Lower leg skin (tissue), 4 donors: ENCODE results near the gene THRA. TPM values are rescaled to one million over a fixed set of nuclear protein-coding genes. Genes with fewer than 3 reads are reported as not detected.

ENCODE experiments used
- DNase-seq, 2 donors: peaks; one replicate each; pipeline ENCODE4 v3.0.0-alpha.2; 2019; ENCODE audit warnings: low spot score in 2 of 2
- H3K4me3 ChIP-seq: fragments of 200-600 bp; sonication (generic); 2 replicates; pipeline ENCODE4 v1.5.1; 2017; ENCODE audit warnings: mild to moderate bottlenecking, low read depth; ENCODE audit not compliant: poor library complexity, severe bottlenecking
- CTCF ChIP-seq, 3 donors: fragments of 450-650 bp; IDR thresholded peaks; one replicate each; pipeline ENCODE4 v1.5.1; 2016; ENCODE audit warnings: antibody characterized with exemption in 3 of 3, mild to moderate bottlenecking in 3 of 3, moderate library complexity in 2 of 3
- POLR2A ChIP-seq, 2 donors: fragments of 450-650 bp; IDR thresholded peaks; one replicate each; pipeline ENCODE4 v1.6.1; 2016 to 2017; ENCODE audit warnings: antibody characterized with exemption in 2 of 2, mild to moderate bottlenecking in 1 of 2, moderate library complexity in 1 of 2
- WGBS, 2 donors: methylation state at CpG; one replicate each; pipeline ENCODE4 v1.1.5; 2018; 5-methylcytosine and 5-hydroxymethylcytosine counted together
- intact Hi-C: fragments of 100-400 bp; cut with DNase I; formaldehyde crosslinking; loops from one replicate; pipeline ENCODE4 v1.15.0; 2023; ENCODE audit warnings: low total_unique reads
- total RNA-seq, 4 donors: library from RNA; depleted of rRNA; stranded (reverse); fragments of >200 nt; gene quantifications; one replicate each; pipeline ENCODE4 v1.1.0, GENCODE V29; 2016

The THRA gene
- total RNA-seq, 4 donors from 2014 or later, result 28.2 to 56.8 (median 42.6) TPM

GRCh38 chr17:40113110-40113906 is 50.5 kb downstream of the THRA start:
- intact Hi-C loops, result loop anchor here (10.0 kb wide), 2 partner anchors 51 to 231 kb away; no protein-coding TSS in a partner anchor
- peak overlapping the region; percentile 18 for H3K4me3 ChIP-seq
- WGBS, 2 donors, result 0 to 1% methylated on average over 17 of the region's 17 CpGs
- TF ChIP-seq POLR2A (IDR thresholded peaks at IDR 0.05) (no peak), CTCF (IDR thresholded peaks at IDR 0.05) (peak in 1 of 3 donors; percentile 77)
- peak; percentile 96 to 99 for DNase-seq

- intact Hi-C loops, result loop anchor here (10.0 kb wide), 2 partner anchors 51 to 231 kb away; no protein-coding TSS in a partner anchor
- 33 to 40% methylated on average over 5 of the region's 5 CpGs for WGBS, 2 donors
- DNase-seq, result no peak
- TF ChIP-seq CTCF (IDR thresholded peaks at IDR 0.05), result no peak
- TF ChIP-seq POLR2A (IDR thresholded peaks at IDR 0.05), result no peak
- H3K4me3 ChIP-seq, result no peak overlapping the region
These were observed 51.1 kb downstream of the THRA start for GRCh38 chr17:40113907-40114245.

- DNase-seq, result no peak
- intact Hi-C loops, result loop anchor here (10.0 kb wide), 2 partner anchors 50 to 230 kb away; no protein-coding TSS in a partner anchor
- no peak overlapping the region for H3K4me3 ChIP-seq
- 59 to 63% methylated on average over 2 of the region's 2 CpGs for WGBS, 2 donors
- TF ChIP-seq POLR2A (IDR thresholded peaks at IDR 0.05) (no peak), CTCF (IDR thresholded peaks at IDR 0.05) (no peak)
These were observed 52.3 kb downstream of the THRA start for GRCh38 chr17:40115101-40115436.

GRCh38 chr17:40121181-40122135 is 58.7 kb downstream of the THRA start, which contains the start of gene MSL1:
Gene MSL1, plus strand, starts transcription at chr17:40121971. Its CDS starts 642 bp downstream, at chr17:40122613.
- intact Hi-C loops, result no loop called here
- peak in 1 of 2 donors; percentile 44 for TF ChIP-seq POLR2A (IDR thresholded peaks at IDR 0.05)
- no peak for TF ChIP-seq CTCF (IDR thresholded peaks at IDR 0.05)
- H3K4me3 ChIP-seq, result peak within 1 kb of the TSS; percentile 89
- peak; percentile 87 to 98 for DNase-seq
- 1% methylated on average over 71 to 78 of the region's 82 CpGs for WGBS, 2 donors

DNA sequence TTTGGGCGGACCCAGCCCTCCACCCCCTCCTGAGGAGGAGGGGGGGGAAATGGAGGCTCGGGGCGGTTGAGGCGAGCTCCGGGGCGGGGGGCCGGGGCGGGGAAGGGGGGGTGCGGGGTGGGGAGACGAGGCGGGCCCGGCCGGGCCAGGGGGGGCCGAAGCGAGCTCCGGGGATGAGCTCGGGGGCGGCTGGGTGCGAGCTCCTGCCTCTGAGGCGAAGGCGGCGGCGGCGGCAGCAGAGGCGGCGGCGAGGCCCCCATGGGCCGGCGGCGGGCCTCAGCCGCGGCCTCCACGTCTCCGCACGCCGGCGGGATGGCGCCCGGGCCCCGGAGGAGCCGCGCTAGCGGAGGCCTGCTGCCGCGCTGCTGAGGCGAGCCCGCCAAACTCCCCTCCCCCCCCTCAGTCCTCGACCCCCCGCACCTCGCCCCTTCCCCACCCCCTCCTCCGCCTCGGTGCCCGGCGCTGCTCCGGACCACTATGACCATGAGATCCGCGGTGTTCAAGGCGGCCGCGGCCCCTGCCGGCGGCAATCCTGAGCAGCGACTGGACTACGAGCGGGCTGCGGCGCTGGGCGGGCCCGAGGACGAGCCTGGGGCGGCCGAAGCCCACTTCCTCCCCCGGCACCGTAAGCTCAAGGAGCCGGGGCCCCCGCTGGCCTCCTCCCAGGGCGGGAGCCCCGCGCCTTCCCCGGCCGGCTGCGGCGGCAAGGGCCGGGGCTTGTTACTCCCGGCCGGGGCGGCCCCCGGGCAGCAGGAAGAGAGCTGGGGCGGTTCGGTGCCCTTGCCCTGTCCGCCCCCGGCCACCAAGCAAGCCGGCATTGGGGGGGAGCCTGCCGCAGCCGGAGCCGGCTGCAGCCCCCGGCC is 59.6 kb downstream of the THRA start:
- DNase-seq, result peak in 1 of 2 donors; percentile 91
- 0% methylated on average over 11 to 42 of the region's 97 CpGs for WGBS, 2 donors
- peak overlapping the region; percentile 89 for H3K4me3 ChIP-seq
- TF ChIP-seq CTCF (IDR thresholded peaks at IDR 0.05) (no peak), POLR2A (IDR thresholded peaks at IDR 0.05) (no peak)
- intact Hi-C loops, result no loop called here
